Lower leg skin (tissue), 3 donors: ENCODE measurements around the gene HMGCL.

Experiments
- POLR2A ChIP-seq, 2 donors: fragments of 450-650 bp; IDR thresholded peaks; one replicate each; pipeline ENCODE4 v1.6.1; 2016 to 2017; ENCODE audit warnings: antibody characterized with exemption in 2 of 2, mild to moderate bottlenecking in 1 of 2, moderate library complexity in 1 of 2
- TF ChIP-seq, protein P1 (sequence below), 3 donors: fragments of 450-650 bp; IDR thresholded peaks; one replicate each; pipeline ENCODE4 v1.5.1; 2016; ENCODE audit warnings: antibody characterized with exemption in 3 of 3, mild to moderate bottlenecking in 3 of 3, moderate library complexity in 2 of 3

- TF ChIP-seq, protein P1, sequence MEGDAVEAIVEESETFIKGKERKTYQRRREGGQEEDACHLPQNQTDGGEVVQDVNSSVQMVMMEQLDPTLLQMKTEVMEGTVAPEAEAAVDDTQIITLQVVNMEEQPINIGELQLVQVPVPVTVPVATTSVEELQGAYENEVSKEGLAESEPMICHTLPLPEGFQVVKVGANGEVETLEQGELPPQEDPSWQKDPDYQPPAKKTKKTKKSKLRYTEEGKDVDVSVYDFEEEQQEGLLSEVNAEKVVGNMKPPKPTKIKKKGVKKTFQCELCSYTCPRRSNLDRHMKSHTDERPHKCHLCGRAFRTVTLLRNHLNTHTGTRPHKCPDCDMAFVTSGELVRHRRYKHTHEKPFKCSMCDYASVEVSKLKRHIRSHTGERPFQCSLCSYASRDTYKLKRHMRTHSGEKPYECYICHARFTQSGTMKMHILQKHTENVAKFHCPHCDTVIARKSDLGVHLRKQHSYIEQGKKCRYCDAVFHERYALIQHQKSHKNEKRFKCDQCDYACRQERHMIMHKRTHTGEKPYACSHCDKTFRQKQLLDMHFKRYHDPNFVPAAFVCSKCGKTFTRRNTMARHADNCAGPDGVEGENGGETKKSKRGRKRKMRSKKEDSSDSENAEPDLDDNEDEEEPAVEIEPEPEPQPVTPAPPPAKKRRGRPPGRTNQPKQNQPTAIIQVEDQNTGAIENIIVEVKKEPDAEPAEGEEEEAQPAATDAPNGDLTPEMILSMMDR (IDR thresholded peaks at IDR 0.05) = no peak
- TF ChIP-seq POLR2A (IDR thresholded peaks at IDR 0.05) = no peak
Observed at GRCh38 chr1:23827717-23828116, 2.5 kb upstream of the HMGCL start.
